ENCODE results near the gene IFITM2.
"Not testable (repeated sequence)": the region's sequence is repeated elsewhere in the genome, so short reads cannot be mapped to it uniquely, and the experiment has no call there.

Gene IFITM2

DNA sequence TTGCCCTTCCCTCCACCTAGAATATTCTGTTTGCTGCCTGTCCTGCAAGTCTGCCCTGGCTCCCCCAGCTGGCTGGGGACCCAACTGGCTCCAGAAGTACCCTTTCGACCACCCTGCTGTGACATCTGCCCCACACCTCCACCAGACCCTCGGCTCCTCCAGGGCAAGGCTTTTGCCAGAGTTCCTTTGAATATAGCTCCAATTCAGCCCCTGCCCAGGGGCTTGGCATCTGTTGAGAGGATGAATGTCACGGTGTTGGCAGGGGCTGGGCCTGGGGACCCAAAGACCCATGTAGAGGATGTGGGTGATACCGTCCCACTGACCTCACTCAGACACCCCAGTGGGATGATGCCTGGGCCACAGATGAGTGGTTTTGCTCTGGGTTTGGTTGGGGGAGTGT is 25.4 kb upstream of the IFITM2 start:
- H3K4me3 ChIP-seq (replicated peaks; ENCODE audit: low read depth, low read length) = no peak overlapping the region
- TF ChIP-seq, protein P1, sequence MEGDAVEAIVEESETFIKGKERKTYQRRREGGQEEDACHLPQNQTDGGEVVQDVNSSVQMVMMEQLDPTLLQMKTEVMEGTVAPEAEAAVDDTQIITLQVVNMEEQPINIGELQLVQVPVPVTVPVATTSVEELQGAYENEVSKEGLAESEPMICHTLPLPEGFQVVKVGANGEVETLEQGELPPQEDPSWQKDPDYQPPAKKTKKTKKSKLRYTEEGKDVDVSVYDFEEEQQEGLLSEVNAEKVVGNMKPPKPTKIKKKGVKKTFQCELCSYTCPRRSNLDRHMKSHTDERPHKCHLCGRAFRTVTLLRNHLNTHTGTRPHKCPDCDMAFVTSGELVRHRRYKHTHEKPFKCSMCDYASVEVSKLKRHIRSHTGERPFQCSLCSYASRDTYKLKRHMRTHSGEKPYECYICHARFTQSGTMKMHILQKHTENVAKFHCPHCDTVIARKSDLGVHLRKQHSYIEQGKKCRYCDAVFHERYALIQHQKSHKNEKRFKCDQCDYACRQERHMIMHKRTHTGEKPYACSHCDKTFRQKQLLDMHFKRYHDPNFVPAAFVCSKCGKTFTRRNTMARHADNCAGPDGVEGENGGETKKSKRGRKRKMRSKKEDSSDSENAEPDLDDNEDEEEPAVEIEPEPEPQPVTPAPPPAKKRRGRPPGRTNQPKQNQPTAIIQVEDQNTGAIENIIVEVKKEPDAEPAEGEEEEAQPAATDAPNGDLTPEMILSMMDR (IDR thresholded peaks at IDR 0.05; ENCODE audit: low read length, missing control alignments) = no peak
- DNase-seq (ENCODE audit: low read depth) = no peak

DNA sequence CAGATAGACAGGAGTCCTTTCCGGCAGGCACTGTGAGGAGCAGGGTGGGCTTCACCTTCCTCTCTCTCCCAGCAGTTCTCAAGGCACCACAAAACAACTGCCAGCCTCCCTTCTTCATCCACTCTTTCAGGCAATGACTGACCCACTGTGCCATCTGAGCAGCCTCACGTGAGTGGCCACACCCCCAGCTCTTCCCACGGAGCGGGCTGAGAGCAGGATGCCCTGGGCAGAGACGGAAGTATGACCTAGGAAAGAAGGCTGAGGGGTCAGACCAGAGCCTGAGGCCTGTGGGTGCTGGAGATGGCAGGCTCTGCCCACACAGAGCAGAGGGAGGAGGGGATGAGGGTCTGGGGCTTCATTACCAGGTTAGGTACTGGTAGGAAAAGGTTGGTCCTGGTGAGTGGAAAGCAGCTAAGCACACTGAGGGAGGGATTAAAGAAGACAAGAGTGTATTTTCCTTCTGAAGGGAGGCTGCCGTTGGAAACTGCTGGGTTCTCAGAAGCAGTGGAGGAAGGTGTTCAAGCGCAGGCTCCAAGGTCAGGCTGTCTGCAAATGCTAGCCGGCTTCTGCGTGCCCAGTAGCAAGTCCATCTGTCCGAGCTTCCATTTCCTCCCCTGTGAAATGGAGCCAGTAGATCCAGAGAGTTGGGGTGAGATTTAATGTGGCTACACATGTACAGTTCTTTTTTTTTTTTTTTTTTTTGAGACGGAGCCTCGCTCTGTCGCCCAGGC is 24.8 kb upstream of the IFITM2 start:
- no peak overlapping the region for H3K4me3 ChIP-seq (replicated peaks; ENCODE audit: low read depth, low read length)
- DNase-seq (ENCODE audit: low read depth) = no peak
- TF ChIP-seq, protein P1 (IDR thresholded peaks at IDR 0.05; ENCODE audit: low read length, missing control alignments) = no peak

DNA sequence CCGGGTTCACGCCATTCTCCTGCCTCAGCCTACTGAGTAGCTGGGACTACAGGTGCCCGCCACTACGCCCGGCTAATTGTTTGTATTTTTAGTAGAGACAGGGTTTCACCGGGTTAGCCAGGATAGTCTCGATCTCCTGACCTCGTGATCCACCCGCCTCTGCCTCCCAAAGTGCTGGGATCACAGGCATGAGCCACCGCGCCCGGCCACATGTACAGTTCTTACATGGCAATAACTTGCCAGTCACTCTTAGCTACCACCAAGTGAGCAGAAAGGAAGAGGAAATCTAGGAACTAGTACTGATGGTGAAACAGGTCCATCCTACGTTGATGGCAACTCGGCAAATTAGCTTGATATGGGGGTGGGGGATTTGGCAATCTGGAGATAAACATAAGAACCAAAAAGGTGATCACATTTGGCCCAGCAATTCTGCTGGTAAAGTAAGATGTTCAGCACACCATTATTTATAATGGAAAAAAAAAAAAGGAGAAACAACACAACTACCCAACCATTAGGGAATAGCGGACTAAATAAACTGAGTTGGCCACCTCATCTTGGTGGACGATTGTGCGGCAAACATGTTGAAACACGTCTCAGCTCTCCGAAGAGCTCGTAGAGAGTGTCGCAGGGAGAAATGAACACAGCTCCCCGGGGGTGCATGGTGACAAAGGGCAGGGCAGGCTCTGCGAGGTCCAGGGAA is 24.1 kb upstream of the IFITM2 start:
- no peak overlapping the region for H3K4me3 ChIP-seq (replicated peaks; ENCODE audit: low read depth, low read length)
- TF ChIP-seq, protein P1 (IDR thresholded peaks at IDR 0.05; ENCODE audit: low read length, missing control alignments) = no peak
- no peak for DNase-seq (ENCODE audit: low read depth)

DNA sequence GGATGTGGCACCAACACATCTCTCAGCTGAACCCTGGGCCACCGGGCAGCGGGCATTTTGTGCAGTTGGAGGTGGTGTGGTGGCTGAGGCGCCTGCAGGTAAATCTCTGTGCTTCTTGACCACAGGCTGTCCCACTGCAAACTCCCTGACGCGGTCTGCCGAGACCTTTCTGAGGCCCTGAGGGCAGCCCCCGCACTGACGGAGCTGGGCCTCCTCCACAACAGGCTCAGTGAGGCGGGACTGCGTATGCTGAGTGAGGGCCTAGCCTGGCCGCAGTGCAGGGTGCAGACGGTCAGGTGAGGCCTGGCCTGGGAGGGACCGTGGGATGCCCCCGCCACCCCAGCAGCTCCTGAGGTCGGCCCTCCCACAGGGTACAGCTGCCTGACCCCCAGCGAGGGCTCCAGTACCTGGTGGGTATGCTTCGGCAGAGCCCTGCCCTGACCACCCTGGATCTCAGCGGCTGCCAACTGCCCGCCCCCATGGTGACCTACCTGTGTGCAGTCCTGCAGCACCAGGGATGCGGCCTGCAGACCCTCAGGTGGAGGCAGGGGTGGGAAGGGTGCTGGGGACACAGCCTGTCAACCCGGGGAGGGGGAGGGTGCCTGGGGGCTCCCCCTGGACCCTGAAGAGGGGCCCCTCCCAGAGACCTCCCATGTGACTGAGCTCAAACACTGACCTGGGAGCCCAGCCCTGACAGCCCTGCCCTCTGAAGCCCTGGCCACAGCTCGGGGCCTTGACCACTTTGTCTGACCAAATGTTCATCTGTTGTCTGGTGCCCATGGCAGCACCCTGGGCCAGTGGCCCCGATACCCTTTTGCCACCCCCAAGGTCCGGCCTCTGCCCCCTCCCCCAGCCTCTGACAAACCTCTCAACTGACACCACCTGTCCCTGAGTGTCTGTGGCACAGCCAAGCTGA is 23.3 kb upstream of the IFITM2 start:
- no peak for DNase-seq (ENCODE audit: low read depth)
- H3K4me3 ChIP-seq (replicated peaks; ENCODE audit: low read depth, low read length) = no peak overlapping the region
- TF ChIP-seq, protein P1 (IDR thresholded peaks at IDR 0.05; ENCODE audit: low read length, missing control alignments) = no peak

DNA sequence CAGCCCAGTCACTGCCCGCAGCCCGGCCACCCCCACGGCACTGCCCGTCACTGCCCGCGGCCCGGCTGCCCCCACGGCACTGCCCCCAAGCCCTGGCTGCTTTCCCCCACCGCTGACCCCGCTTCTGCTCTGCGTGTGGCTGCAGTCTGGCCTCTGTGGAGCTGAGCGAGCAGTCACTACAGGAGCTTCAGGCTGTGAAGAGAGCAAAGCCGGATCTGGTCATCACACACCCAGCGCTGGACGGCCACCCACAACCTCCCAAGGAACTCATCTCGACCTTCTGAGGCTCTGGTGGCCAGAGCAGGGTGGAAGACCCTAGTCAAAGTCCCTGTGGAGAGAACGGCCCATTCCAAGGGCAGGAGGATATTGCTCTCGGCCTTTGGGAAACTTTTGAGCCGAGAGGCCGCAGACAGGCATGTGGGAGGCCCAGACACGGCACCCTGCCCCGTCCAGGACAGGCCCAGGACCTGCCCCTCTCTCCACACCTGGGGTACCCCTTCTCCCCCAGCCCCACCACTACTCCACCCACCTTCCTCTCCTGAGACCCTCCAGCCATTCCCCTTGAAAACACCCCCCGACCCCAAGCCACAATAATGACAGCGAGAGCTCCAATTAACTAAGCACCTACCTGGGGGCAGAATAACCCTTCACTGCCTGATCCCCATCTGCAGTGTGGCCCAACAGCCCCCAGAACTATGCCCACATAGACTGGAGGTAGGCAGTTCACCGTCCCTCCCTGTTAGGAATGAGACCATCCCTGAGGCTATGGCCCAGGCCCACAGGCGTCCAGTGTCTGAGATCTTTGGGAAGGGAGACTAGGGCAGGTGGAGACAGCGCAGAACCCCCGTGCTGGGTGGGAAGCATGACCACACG is 22.4 kb upstream of the IFITM2 start:
- no peak for DNase-seq (ENCODE audit: low read depth)
- no peak overlapping the region for H3K4me3 ChIP-seq (replicated peaks; ENCODE audit: low read depth, low read length)
- TF ChIP-seq, protein P1 (IDR thresholded peaks at IDR 0.05; ENCODE audit: low read length, missing control alignments) = no peak

DNA sequence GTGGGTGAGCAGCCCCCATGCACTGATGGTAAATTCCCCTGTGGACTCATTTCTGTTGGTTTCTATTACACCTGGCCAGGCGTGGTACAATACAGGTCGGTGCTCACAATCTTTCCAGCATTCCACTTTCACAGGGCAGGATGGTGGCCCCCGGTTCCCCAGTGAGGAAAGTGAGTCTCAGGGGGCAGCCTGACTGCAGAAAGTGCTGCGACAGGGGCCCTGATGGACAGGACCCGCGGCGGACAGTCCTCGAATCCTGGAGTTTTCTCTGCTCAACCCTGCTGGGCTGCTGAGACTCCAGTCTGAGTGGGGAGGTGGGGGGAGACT is 21.8 kb upstream of the IFITM2 start:
- TF ChIP-seq, protein P1 (IDR thresholded peaks at IDR 0.05; ENCODE audit: low read length, missing control alignments) = no peak
- no peak for DNase-seq (ENCODE audit: low read depth)
- no peak overlapping the region for H3K4me3 ChIP-seq (replicated peaks; ENCODE audit: low read depth, low read length)

DNA sequence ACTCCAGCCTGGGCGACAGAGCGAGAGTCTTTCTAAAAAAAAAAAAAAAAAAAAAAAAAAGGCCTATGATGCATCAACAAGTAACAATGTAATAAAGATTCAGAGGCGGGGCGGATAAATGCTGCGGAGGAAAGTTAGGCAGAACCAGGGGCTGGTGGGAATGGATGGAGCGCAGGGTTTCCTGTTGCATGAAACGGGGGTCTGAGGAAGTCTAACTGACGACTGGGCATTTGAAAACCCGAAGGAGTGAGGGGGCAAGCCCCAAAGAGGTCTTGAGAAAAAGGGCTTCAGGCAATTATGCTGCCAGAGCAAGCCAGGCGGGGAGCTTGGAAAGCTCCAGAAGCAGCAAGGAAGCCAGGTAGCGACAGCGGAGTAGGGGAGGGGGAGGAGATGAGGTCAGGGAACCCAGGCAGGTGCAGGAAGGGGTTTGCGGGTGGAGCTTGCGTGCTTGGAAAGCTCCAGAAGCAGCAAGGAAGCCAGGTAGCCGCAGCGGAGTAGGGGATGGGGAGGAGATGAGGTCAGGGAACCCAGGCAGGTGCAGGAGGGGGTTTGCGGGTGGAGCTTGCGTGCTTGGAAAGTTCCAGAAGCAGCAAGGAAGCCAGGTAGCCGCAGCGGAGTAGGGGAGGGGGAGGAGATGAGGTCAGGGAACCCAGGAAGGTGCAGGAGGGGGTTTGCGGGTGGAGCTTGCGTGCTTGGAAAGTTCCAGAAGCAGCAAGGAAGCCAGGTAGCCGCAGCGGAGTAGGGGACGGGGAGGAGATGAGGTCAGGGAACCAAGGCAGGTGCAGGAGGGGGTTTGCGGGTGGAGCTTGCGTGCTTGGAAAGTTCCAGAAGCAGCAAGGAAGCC is 20.4 kb upstream of the IFITM2 start:
- not testable (repeated sequence) for DNase-seq (ENCODE audit: low read depth); H3K4me3 ChIP-seq (replicated peaks; ENCODE audit: low read depth, low read length)
